Measurements from ENCODE around the gene SFXN3.

Gene SFXN3

DNA sequence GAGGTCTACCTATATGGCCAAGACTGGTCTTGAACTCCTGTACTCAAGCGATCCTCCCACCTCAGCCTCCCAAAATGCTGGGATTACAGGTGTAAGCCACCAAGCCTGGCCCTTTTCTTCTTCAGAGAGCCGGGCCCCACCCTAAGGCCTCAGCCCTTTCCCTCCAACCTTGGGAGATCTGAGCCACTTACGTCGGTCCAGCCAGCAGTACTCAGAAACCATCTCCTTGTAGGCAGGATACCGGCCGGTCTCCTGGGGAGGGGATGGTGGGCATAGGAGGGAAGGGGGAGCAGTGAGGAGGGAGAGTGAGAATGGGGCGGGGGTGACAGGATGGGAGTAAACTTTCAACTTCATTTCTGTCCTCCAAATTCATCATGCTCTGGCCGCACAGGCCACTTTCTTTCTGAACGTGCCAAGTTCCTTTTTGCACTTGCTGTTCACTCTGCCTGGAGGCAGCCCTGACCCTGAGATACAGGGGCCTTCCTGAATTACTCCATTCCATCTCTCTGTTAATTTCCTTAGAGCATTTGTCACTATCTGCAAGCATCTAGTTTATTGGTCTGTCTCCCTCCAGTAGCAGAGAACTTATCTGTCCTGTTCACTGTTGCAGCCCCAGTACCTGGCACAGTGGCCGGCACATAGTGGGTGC lies 10.5 kb upstream of the SFXN3 start:
- no peaks in the 10 kb centered on the region for H3K36me3 ChIP-seq (ENCODE audit: low read length)
- H3K27ac ChIP-seq (ENCODE audit: low read depth, low read length) = no peak overlapping the region
- TF ChIP-seq EZH2phosphoT487 (conservative IDR thresholded peaks at IDR 0.05; ENCODE audit: low read length) = no peak
- H3K27me3 ChIP-seq (ENCODE audit: low read length) = no peaks in the 10 kb centered on the region
- H3K9ac ChIP-seq (ENCODE audit: low read length) = no peak overlapping the region
- H3K9me3 ChIP-seq (ENCODE audit: insufficient read depth, low read length) = no peaks in the 10 kb centered on the region
- no peak overlapping the region for H2AFZ ChIP-seq (ENCODE audit: low read depth, low read length, severe bottlenecking)
- H3K4me2 ChIP-seq (ENCODE audit: low read depth, low read length, poor library complexity, severe bottlenecking) = no peak overlapping the region
- H3K9me2 ChIP-seq (replicated peaks; ENCODE audit: insufficient read depth, low read length) = no peaks in the 10 kb centered on the region
- H3F3A ChIP-seq (ENCODE audit: insufficient read depth) = no peaks in the 10 kb centered on the region
- no peaks in the 10 kb centered on the region for H3K79me2 ChIP-seq (ENCODE audit: insufficient read depth, low read length)
- no peak overlapping the region for H3K4me3 ChIP-seq (ENCODE audit: insufficient read depth, low read length, poor library complexity, severe bottlenecking)
- H4K20me1 ChIP-seq (ENCODE audit: low read depth, low read length) = no peaks in the 10 kb centered on the region

DNA sequence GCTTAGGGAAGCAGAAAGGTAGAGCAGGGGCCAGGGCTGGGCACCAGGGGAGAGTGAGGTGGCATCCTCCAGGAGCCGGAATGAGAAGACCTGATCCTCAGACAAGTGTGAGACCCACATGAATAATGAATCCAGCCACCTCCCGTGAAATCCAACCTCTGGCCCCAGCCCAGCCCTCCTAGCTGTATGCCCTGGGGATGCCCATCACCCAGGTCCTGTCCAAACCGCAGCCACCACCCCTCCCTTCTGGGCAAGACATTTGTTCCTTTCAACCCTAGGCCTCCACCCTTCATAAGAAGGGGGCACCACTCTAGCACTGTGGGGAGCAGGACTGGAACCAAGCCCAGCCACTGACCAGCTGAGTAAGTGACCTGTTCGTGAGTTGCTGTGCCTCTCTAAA lies 9.8 kb upstream of the SFXN3 start:
- no peaks in the 10 kb centered on the region for H3K9me3 ChIP-seq (ENCODE audit: insufficient read depth, low read length)
- H3K9ac ChIP-seq (ENCODE audit: low read length) = no peak overlapping the region
- H3K36me3 ChIP-seq (ENCODE audit: low read length) = no peaks in the 10 kb centered on the region
- no peaks in the 10 kb centered on the region for H3K27me3 ChIP-seq (ENCODE audit: low read length)
- no peaks in the 10 kb centered on the region for H3K9me2 ChIP-seq (replicated peaks; ENCODE audit: insufficient read depth, low read length)
- TF ChIP-seq, protein P1, sequence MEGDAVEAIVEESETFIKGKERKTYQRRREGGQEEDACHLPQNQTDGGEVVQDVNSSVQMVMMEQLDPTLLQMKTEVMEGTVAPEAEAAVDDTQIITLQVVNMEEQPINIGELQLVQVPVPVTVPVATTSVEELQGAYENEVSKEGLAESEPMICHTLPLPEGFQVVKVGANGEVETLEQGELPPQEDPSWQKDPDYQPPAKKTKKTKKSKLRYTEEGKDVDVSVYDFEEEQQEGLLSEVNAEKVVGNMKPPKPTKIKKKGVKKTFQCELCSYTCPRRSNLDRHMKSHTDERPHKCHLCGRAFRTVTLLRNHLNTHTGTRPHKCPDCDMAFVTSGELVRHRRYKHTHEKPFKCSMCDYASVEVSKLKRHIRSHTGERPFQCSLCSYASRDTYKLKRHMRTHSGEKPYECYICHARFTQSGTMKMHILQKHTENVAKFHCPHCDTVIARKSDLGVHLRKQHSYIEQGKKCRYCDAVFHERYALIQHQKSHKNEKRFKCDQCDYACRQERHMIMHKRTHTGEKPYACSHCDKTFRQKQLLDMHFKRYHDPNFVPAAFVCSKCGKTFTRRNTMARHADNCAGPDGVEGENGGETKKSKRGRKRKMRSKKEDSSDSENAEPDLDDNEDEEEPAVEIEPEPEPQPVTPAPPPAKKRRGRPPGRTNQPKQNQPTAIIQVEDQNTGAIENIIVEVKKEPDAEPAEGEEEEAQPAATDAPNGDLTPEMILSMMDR (IDR thresholded peaks at IDR 0.05; ENCODE audit: insufficient read depth, low read length, poor library complexity, severe bottlenecking) = no peak
- H3K79me2 ChIP-seq (ENCODE audit: insufficient read depth, low read length) = no peaks in the 10 kb centered on the region
- no peak overlapping the region for H3K27ac ChIP-seq (ENCODE audit: low read depth, low read length)
- H4K20me1 ChIP-seq (ENCODE audit: low read depth, low read length) = no peaks in the 10 kb centered on the region
- no peak overlapping the region for H2AFZ ChIP-seq (ENCODE audit: low read depth, low read length, severe bottlenecking)
- H3K4me3 ChIP-seq (ENCODE audit: insufficient read depth, low read length, poor library complexity, severe bottlenecking) = no peak overlapping the region
- H3K4me2 ChIP-seq (ENCODE audit: low read depth, low read length, poor library complexity, severe bottlenecking) = no peak overlapping the region
- H3F3A ChIP-seq (ENCODE audit: insufficient read depth) = no peaks in the 10 kb centered on the region

DNA sequence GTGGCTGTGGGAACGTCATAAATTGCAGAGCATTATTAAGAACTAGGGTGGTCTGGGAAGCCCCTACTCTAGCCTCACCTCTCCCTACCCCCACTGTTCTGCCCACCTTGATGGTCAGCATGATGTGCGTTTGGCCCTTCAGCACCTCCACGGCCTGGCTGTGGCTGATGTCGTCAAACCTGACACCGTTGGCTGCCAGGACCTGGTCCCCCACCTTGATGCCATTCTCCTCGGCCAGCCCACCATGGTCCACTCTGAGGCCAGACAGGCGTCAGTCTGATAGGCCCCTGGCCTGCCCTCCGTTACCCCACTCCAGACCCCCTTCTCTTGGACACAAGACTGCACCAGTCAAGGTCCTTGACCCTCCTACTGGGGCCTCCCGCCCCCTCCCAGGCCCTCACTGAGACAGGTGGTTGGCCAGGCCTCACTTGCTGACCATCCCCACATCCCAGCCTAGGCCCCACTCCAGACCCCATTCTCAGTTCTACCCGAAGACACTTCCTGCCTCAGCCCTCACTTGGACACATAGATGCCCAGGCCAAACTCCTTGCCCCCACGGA lies 9.3 kb upstream of the SFXN3 start:
- H3K79me2 ChIP-seq (ENCODE audit: insufficient read depth, low read length) = no peaks in the 10 kb centered on the region
- H2AFZ ChIP-seq (ENCODE audit: low read depth, low read length, severe bottlenecking) = no peak overlapping the region
- H3K27me3 ChIP-seq (ENCODE audit: low read length) = no peaks in the 10 kb centered on the region
- H3K9ac ChIP-seq (ENCODE audit: low read length) = no peak overlapping the region
- no peak overlapping the region for H3K4me3 ChIP-seq (ENCODE audit: insufficient read depth, low read length, poor library complexity, severe bottlenecking)
- no peak overlapping the region for H3K27ac ChIP-seq (ENCODE audit: low read depth, low read length)
- H3F3A ChIP-seq (ENCODE audit: insufficient read depth) = no peaks in the 10 kb centered on the region
- H4K20me1 ChIP-seq (ENCODE audit: low read depth, low read length) = no peaks in the 10 kb centered on the region
- H3K9me2 ChIP-seq (replicated peaks; ENCODE audit: insufficient read depth, low read length) = no peaks in the 10 kb centered on the region
- no peaks in the 10 kb centered on the region for H3K9me3 ChIP-seq (ENCODE audit: insufficient read depth, low read length)
- H3K36me3 ChIP-seq (ENCODE audit: low read length) = no peaks in the 10 kb centered on the region
- H3K4me2 ChIP-seq (ENCODE audit: low read depth, low read length, poor library complexity, severe bottlenecking) = no peak overlapping the region
- TF ChIP-seq, protein P1 (IDR thresholded peaks at IDR 0.05; ENCODE audit: insufficient read depth, low read length, poor library complexity, severe bottlenecking) = no peak
- TF ChIP-seq EZH2phosphoT487 (conservative IDR thresholded peaks at IDR 0.05; ENCODE audit: low read length) = no peak

DNA sequence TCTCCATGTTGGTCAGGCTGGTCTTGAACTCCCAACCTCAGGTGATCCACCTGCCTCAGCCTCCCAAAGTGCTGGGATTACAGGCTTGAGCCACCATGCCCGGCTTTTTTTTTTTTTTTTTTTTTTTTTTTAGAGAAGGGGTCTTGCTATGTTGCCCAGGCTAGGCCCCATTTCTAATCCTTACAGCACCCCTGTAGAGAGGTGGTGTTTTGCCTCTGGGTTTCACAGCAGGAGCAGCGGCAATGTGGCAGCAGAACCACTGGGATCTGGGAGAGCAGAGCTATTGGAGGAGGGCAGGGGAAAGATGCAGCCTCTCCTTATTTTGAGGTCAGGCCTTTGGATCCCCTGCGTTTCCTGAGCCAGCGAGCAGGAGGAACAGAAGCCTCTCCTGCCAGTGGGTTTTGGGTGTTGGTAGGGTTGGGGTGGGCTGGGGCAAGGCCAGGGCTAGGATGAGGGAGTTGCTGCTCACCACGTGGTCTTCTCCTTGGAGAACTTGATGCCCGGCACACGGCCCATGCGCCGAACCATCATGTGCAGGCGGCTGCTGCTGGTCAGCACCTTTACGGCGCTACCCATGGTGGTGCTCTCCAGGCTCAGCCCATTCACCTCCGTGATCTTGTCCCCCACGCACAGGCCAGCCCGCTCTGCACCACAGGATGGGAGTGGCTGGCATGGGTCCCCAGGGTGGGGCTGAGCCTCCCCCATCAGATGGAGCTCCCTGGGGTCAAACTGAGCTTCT lies 7.9 kb upstream of the SFXN3 start:
- H3K9me3 ChIP-seq (ENCODE audit: insufficient read depth, low read length) = no peaks in the 10 kb centered on the region
- no peak overlapping the region for H2AFZ ChIP-seq (ENCODE audit: low read depth, low read length, severe bottlenecking)
- no peaks in the 10 kb centered on the region for H3K9me2 ChIP-seq (replicated peaks; ENCODE audit: insufficient read depth, low read length)
- H3K9ac ChIP-seq (ENCODE audit: low read length) = no peak overlapping the region
- H3K4me3 ChIP-seq (ENCODE audit: insufficient read depth, low read length, poor library complexity, severe bottlenecking) = no peak overlapping the region
- H4K20me1 ChIP-seq (ENCODE audit: low read depth, low read length) = no peaks in the 10 kb centered on the region
- H3K27ac ChIP-seq (ENCODE audit: low read depth, low read length) = no peak overlapping the region
- no peak overlapping the region for H3K4me2 ChIP-seq (ENCODE audit: low read depth, low read length, poor library complexity, severe bottlenecking)
- H3F3A ChIP-seq (ENCODE audit: insufficient read depth) = no peaks in the 10 kb centered on the region
- TF ChIP-seq EZH2phosphoT487 (conservative IDR thresholded peaks at IDR 0.05; ENCODE audit: low read length) = no peak
- TF ChIP-seq, protein P1 (IDR thresholded peaks at IDR 0.05; ENCODE audit: insufficient read depth, low read length, poor library complexity, severe bottlenecking) = no peak
- H3K79me2 ChIP-seq (ENCODE audit: insufficient read depth, low read length) = no peaks in the 10 kb centered on the region
- H3K36me3 ChIP-seq (ENCODE audit: low read length) = no peaks in the 10 kb centered on the region
- no peaks in the 10 kb centered on the region for H3K27me3 ChIP-seq (ENCODE audit: low read length)
